ENCODE results near the gene LAMA5. TPM values are rescaled to one million over a fixed set of nuclear protein-coding genes. Genes with fewer than 3 reads are reported as not detected.

LAMA5 gene
- total RNA-seq, 2 donors from 2014 or later, result 170 to 272 TPM

- H3K27ac ChIP-seq, result no peak overlapping the region
- no peak overlapping the region for H3K4me3 ChIP-seq
- H3K9me3 ChIP-seq, result no peaks in the 10 kb centered on the region
- no peaks in the 10 kb centered on the region for H3K4me1 ChIP-seq (replicated peaks)
- no peak for DNase-seq (ENCODE audit: low spot score)
- TF ChIP-seq POLR2AphosphoS5 (IDR thresholded peaks at IDR 0.05) (no peak), POLR2A (IDR thresholded peaks at IDR 0.05) (no peak), CTCF (IDR thresholded peaks at IDR 0.05) (no peak)
- intact Hi-C loops (cut with DNase I), result no loop called here
- no peaks in the 10 kb centered on the region for H3K27me3 ChIP-seq (replicated peaks; ENCODE audit: insufficient read depth)
- 83% methylated on average over 10 of the region's 10 CpGs for WGBS
- H3K36me3 ChIP-seq, result no peaks in the 10 kb centered on the region
Observed at GRCh38 chr20:62400541-62400940, 33.4 kb upstream of the LAMA5 start.

- no peak for DNase-seq (ENCODE audit: low spot score)
- Histone ChIP-seq H3K27ac (no peak overlapping the region), H3K4me3 (no peak overlapping the region), H3K9me3 (no peaks in the 10 kb centered on the region), H3K36me3 (no peaks in the 10 kb centered on the region), H3K4me1 (replicated peaks) (no peaks in the 10 kb centered on the region), H3K27me3 (replicated peaks; ENCODE audit: insufficient read depth) (no peaks in the 10 kb centered on the region)
- intact Hi-C loops (cut with DNase I), result no loop called here
- 60% methylated on average over 7 of the region's 7 CpGs for WGBS
- TF ChIP-seq POLR2A (IDR thresholded peaks at IDR 0.05) (no peak), CTCF (IDR thresholded peaks at IDR 0.05) (no peak), POLR2AphosphoS5 (IDR thresholded peaks at IDR 0.05) (no peak)
Observed at GRCh38 chr20:62400021-62400420, 32.9 kb upstream of the LAMA5 start.

DNA sequence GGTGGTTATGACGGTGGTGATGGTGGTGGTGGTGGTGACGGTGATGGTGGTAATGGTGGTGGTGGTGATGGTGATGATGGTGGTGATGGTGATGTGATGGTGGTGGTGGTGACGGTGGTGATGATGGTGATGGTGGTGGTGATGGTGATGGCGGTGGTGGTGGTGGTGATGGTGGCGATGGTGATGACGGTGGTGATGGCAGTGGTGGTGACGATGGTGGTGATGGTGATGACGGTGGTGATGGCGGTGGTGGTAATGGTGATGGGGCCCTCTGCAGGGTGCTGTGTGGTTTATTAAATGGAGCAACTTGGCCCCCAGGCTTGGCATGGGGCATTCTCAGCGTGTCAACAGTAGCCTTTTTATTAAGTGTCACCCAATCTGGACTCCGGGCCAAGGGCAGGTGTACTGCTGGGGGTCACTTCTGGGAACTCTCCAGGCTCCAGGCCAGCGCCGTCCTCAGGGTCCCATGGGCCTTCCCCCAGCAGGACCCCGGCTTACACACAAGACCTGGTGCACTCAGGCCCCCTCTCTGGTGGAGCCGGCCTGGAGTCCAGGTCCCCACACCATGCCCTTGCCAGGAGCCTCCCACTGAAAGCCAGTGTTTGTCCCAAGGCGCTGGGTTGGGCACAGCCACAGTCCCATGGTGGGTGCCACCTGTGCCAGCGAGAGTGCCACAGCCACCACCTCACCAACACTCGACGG, 31.2 kb upstream of the LAMA5 start:
- no peaks in the 10 kb centered on the region for H3K36me3 ChIP-seq
- WGBS, result 96% methylated on average over 19 of the region's 19 CpGs

GRCh38 chr20:62396367-62397239, 29.5 kb upstream of the LAMA5 start:
- intact Hi-C loops (cut with DNase I), result no loop called here
- Histone ChIP-seq H3K36me3 (no peaks in the 10 kb centered on the region), H3K27me3 (replicated peaks; ENCODE audit: insufficient read depth) (no peaks in the 10 kb centered on the region), H3K4me1 (replicated peaks) (no peaks in the 10 kb centered on the region), H3K9me3 (no peaks in the 10 kb centered on the region), H3K27ac (no peak overlapping the region), H3K4me3 (no peak overlapping the region)
- no peak for TF ChIP-seq POLR2A (IDR thresholded peaks at IDR 0.05)
- no peak for TF ChIP-seq CTCF (IDR thresholded peaks at IDR 0.05)
- no peak for TF ChIP-seq POLR2AphosphoS5 (IDR thresholded peaks at IDR 0.05)
- 92% methylated on average over 33 of the region's 35 CpGs for WGBS
- DNase-seq (ENCODE audit: low spot score), result no peak

More for the DNA sequence above, 31.2 kb upstream of the LAMA5 start:
- Histone ChIP-seq H3K27me3 (replicated peaks; ENCODE audit: insufficient read depth) (no peaks in the 10 kb centered on the region), H3K4me3 (no peak overlapping the region), H3K27ac (no peak overlapping the region), H3K4me1 (replicated peaks) (no peaks in the 10 kb centered on the region), H3K9me3 (no peaks in the 10 kb centered on the region)
- intact Hi-C loops (cut with DNase I), result no loop called here
- TF ChIP-seq POLR2A (IDR thresholded peaks at IDR 0.05) (no peak), POLR2AphosphoS5 (IDR thresholded peaks at IDR 0.05) (no peak), CTCF (IDR thresholded peaks at IDR 0.05) (no peak)
- DNase-seq (ENCODE audit: low spot score), result no peak

Data from prostate gland (tissue), 2 donors.